Measurements from ENCODE around the gene ALPL.
A peak's percentile ranks its signal among the peaks of the same experiment; 100 is the strongest.
"Not testable (repeated sequence)": the region's sequence is repeated elsewhere in the genome, so short reads cannot be mapped to it uniquely, and the experiment has no call there.

Gene ALPL

DNA sequence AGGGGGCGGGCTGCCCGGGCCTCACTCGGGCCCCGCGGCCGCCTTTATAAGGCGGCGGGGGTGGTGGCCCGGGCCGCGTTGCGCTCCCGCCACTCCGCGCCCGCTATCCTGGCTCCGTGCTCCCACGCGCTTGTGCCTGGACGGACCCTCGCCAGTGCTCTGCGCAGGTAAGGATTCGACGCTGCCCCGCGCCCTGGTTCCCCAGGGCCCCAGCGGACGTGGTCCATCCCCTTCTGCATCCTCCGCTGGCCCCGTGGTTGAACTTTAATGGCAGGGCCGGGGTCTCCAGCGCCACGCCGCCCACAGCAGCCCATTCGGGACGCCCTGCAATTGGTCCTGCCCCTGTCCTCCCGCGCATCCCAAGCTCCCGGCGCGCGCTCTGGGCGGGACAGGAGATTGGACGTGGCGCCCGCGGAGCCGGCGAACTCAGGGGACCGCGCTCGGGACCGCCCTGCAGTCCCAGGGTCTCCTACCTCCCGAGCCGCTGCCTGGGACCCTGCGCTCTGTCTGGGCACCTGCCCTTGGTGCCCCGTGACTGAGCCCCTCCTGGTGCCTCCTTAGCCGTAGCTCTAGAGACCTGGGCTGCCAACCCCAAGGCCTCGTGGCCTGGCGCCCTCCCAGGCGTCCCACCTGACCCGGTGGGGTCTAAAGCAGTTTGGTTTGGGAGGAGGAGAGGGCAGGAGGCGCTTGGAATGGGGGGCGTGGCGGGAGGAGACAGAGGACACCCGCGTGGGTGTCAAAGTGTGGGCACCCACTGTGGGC, at the start of gene ALPL:
TSS of gene ALPL (plus strand) at position 73 of the 762 bp plus-strand sequence. CDS start 44,659 bp downstream, outside the sequence.
- DNase-seq, result no peak

GRCh38 chr1:21465127-21465526, 44.1 kb upstream of the ALPL start:
- DNase-seq, result not testable (repeated sequence)

DNA sequence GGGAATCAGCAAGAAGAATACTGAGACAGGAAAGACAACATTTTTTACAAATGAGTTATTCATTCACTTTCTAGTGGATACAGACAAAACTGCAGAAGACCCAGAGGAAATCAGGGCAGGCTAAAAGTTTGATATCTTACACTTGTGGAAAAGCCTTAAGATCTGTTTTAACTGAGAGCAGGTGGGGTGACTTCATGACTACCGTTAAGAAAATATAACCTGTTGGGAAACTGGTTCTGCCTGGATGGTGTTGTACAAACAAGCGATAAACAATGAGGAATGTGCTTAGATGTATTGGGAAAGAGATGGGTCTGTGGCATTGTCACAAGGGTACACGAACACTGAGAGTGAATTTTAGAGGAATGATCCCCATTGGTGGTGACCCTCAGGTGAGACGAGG, 41.3 kb upstream of the ALPL start:
- not testable (repeated sequence) for DNase-seq

GRCh38 chr1:21468599-21468998, 40.6 kb upstream of the ALPL start:
- peak; percentile 36 to 37 for DNase-seq

GRCh38 chr1:21469581-21469980, 39.6 kb upstream of the ALPL start:
- no peak for DNase-seq

- no peak for DNase-seq
Observed at GRCh38 chr1:21472861-21473260, 36.4 kb upstream of the ALPL start.

DNA sequence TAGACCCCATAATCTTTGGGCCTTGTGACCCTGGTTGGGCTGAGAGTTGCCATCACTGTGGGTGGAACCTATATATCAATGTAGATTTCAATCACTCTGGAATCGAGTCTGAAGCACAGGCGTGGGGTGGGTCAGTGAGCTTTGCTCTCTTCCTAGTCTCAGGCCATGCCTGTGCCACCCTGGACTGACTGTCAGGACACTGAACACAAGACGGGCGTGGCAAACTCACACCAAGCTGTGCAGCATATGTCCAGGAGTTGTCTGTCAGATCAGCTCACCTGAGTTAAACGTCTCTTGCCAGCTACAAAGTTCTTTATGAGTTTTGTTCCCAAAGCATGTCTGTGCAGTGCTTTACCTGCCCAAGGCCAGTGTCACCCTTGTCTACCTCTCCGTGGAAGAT, 30.9 kb upstream of the ALPL start:
- no peak for DNase-seq

DNA sequence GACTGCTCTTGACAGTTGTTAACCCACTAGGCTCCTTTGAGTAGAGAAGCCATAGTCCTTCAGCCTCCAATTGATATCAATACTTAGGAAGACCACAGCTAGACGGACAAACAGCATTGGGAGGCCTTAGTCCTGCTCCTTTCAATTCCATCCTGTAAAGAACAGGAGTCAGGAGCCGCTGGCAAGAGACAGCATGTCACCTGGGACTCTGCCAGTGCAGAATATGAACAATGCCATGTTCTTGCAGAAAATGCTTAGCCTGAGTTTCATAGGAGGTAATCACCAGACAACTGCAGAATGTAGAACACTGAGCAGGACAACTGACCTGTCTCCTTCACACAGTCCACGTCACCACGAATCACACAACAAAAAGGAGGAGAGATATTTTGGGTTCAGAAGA, 25.3 kb upstream of the ALPL start:
- not testable (repeated sequence) for DNase-seq

- DNase-seq, result no peak
Observed at GRCh38 chr1:21489146-21489545, 20.1 kb upstream of the ALPL start.

- DNase-seq, result peak; percentile 37 to 52
Observed at GRCh38 chr1:21490774-21491487, 18.3 kb upstream of the ALPL start.

DNA sequence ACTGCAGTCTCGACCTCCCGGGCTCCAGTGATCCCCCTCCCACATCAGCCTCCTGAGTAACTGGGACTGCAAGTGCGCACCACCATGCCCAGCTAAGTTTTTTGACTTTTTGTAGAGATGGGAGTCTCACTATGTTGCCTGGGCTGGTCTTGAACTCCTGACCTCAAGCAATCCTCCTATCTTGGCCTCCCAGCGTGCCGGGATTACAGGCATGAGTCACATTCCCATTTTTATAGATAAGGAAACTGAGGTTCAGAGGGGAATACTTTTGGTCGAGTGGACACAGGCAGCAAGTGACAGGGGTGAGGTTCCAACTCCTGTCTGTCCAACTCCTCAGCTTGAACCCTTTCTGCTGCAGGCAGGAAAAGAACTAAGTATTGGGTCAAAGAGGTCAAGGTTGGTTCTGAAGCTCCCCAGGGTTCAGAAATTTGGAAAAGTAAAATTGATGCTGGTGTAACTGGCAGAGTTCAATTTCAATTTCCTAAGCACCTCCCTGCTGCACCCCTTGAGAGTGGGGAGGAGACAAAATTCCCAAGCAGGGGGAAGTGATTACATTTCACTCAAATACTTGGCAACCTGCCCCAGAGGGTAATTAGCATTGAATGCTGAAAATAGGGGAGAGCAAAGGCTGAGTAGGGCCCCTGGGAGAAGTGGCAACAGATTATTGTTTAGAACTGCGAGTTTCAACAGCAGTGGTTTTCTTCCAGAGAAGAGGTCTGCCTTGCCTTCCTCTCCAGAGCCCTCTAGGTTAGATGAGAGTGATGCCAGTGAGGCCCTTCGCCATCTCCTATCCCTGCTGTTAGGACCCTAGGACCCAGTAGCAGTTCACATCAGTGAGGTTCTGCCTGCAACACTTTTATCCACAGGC, 17.5 kb upstream of the ALPL start:
- no peak for DNase-seq

DNA sequence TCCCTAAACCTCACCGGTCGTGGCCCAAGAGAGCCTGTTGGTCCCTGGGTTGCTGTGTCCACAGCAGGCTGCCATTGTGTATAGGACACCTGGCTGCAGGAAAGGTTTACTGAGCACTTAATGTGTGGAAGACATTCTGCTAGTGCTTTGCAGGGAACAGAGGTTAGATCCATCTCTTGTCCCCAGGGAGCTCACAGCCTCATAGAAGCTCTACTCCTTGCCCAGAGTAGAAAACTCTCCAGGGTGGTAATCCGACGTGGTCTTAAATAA, 16.9 kb upstream of the ALPL start:
- no peak for DNase-seq

GRCh38 chr1:21494196-21494595, 15.0 kb upstream of the ALPL start:
- DNase-seq, result no peak

DNA sequence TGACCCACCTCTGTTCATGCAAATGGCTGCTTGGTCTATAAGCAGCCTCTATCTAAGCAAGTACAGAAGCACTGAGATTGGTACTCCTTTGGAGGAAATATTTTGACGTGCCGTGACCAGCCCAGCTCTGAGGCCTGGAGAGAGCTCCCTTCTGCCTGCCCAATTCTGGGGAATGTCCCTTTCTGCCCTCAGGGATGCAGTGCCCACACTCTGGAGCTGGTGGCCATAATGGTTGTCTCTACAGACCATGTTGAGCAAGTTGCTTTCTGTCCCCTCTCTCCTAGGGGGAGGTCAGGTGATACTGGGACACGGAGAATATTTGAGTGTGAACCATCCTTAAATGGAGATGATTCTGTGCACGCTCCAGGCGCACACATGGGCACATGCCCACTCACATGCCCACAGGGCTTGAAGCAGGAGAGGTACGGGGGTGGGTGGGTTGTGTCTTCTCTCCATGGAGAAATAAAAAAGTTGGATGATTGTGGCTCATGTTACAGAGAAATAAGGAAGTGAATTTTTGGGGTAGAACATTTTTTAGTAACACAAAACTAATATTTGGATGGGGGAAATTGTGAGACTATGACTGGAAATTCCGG, 13.9 kb upstream of the ALPL start:
- DNase-seq, result no peak

- DNase-seq, result no peak
Observed at GRCh38 chr1:21496063-21496462, 13.2 kb upstream of the ALPL start.

- DNase-seq, result no peak
Observed at GRCh38 chr1:21496886-21497285, 12.3 kb upstream of the ALPL start.

- no peak for DNase-seq
Observed at GRCh38 chr1:21497466-21498061, 11.7 kb upstream of the ALPL start.

DNA sequence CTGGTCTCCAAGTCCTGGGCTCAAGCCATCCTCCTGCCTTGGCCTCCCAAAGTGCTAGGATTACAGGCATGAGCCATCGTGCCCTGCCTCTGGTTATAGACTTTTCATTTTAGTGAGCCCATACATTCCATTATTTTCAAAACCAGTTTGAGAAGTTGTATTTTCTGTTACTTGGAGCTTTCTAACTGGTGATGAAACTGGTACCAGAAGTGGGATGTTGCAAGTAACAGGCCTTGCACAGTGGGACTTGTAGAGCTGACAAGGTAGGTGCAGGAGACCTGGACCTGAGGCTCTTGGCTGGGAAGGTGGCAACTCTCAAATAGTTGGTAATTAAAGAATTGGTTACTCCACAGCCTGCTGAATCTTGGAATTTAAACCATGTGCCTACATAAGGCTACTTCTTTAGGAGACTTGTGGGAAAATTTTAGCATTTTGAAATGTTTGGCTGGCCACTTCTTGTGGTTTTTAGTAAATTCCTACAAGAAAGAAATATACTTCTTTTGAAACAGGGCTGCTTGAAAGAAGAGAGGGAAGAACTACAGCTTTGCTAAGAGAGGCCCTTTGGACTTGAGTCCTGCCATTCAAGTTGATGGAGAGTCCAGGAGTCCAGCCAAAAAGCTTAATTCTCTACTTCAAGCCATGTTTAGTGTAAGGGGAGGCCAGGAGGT, 9.8 kb upstream of the ALPL start:
- DNase-seq, result no peak

GRCh38 chr1:21503706-21504377, 5.4 kb upstream of the ALPL start:
- no peak for DNase-seq

GRCh38 chr1:21506804-21507203, 2.4 kb upstream of the ALPL start:
- DNase-seq, result no peak

GRCh38 chr1:21507511-21508270, 1.5 kb upstream of the ALPL start:
- DNase-seq, result no peak

Measured in stimulated activated CD4-positive, alpha-beta T cell treated with anti-CD3 and anti-CD28 coated beads, Interleukin-2, amount 100 ng/mL, for 24 hours (primary cell).